Lower leg skin (tissue), 3 donors: ENCODE data around the gene COL15A1.

ENCODE experiments used
- CTCF ChIP-seq, 3 donors: fragments of 450-650 bp; IDR thresholded peaks; one replicate each; pipeline ENCODE4 v1.5.1; 2016; ENCODE audit warnings: antibody characterized with exemption in 3 of 3, mild to moderate bottlenecking in 3 of 3, moderate library complexity in 2 of 3
- POLR2A ChIP-seq, 2 donors: fragments of 450-650 bp; IDR thresholded peaks; one replicate each; pipeline ENCODE4 v1.6.1; 2016 to 2017; ENCODE audit warnings: antibody characterized with exemption in 2 of 2, mild to moderate bottlenecking in 1 of 2, moderate library complexity in 1 of 2

GRCh38 chr9:99060621-99061020 is 116.9 kb downstream of the COL15A1 start:
- TF ChIP-seq CTCF (IDR thresholded peaks at IDR 0.05) (no peak), POLR2A (IDR thresholded peaks at IDR 0.05) (no peak)
